GM23338 (cell line): ENCODE measurements around the gene GALNT5. TPM values are rescaled to one million over a fixed set of nuclear protein-coding genes. Genes with fewer than 3 reads are reported as not detected.

Source experiments
- ATAC-seq: fragments of 200-7000 bp; cut with Tn5 transposase; 3 replicates; pipeline ENCODE4 v1.9.1; 2020
- DNase-seq: peaks from one replicate; pipeline ENCODE4 v3.0.0-alpha.2; 2015; ENCODE audit warnings: low spot score
- H2AFZ ChIP-seq: fragments of 200-600 bp; sonication (generic); 2 replicates; pipeline ENCODE4 v1.8.0; 2016; ENCODE audit warnings: antibody characterized with exemption, mild to moderate bottlenecking, moderate library complexity
- H3F3A ChIP-seq: fragments of 200-600 bp; sonication (generic); replicated peaks from 2 replicates; pipeline ENCODE4 v1.8.0; 2017; ENCODE audit warnings: antibody characterized with exemption, mixed run types, low read depth
- H3K27ac ChIP-seq: fragments of 200-600 bp; sonication (generic); 2 replicates; pipeline ENCODE4 v1.6.1; 2016; ENCODE audit warnings: low read depth
- H3K27me3 ChIP-seq: fragments of 200-600 bp; sonication (generic); 2 replicates; pipeline ENCODE4 v1.8.0; 2016; ENCODE audit warnings: mild to moderate bottlenecking, mixed run types, moderate library complexity; ENCODE audit not compliant: insufficient read depth
- H3K36me3 ChIP-seq: fragments of 200-600 bp; sonication (generic); 2 replicates; pipeline ENCODE4 v1.8.0; 2016; ENCODE audit warnings: mild to moderate bottlenecking; ENCODE audit not compliant: insufficient read depth
- H3K4me1 ChIP-seq: fragments of 200-600 bp; sonication (generic); 2 replicates; pipeline ENCODE4 v1.8.0; 2016; ENCODE audit warnings: mild to moderate bottlenecking, moderate library complexity; ENCODE audit not compliant: insufficient read depth
- H3K4me2 ChIP-seq: fragments of 200-600 bp; sonication (generic); 2 replicates; pipeline ENCODE4 v1.7.1; 2017; ENCODE audit warnings: mixed run types
- H3K4me3 ChIP-seq: fragments of 200-600 bp; sonication (generic); 2 replicates; pipeline ENCODE4 v1.6.1; 2016; ENCODE audit warnings: mixed run types
- H3K79me2 ChIP-seq: fragments of 200-600 bp; sonication (generic); replicated peaks from 2 replicates; pipeline ENCODE4 v1.8.0; 2017; ENCODE audit warnings: mild to moderate bottlenecking; ENCODE audit not compliant: insufficient read depth
- H3K9me2 ChIP-seq: fragments of 200-600 bp; sonication (generic); 2 replicates; pipeline ENCODE4 v1.8.0; 2017; ENCODE audit not compliant: insufficient read depth
- H4K20me1 ChIP-seq: fragments of 200-600 bp; sonication (generic); replicated peaks from 2 replicates; pipeline ENCODE4 v1.8.0; 2017; ENCODE audit warnings: mild to moderate bottlenecking; ENCODE audit not compliant: insufficient read depth
- H3K27ac Mint-ChIP-seq: 2 replicates; pipeline ENCODE4 v1.8.0; 2020; ENCODE audit warnings: inconsistent platforms, mild to moderate bottlenecking, moderate library complexity, mixed read lengths
- H3K27me3 Mint-ChIP-seq: 3 replicates; pipeline ENCODE4 v1.8.0; 2022; ENCODE audit warnings: low read depth, mild to moderate bottlenecking, moderate library complexity, mixed read lengths, inconsistent platforms; ENCODE audit not compliant: insufficient read depth, poor library complexity
- H3K36me3 Mint-ChIP-seq: 3 replicates; pipeline ENCODE4 v1.8.0; 2021; ENCODE audit warnings: low read depth, mild to moderate bottlenecking, inconsistent platforms, moderate library complexity, mixed read lengths
- H3K4me1 Mint-ChIP-seq: 3 replicates; pipeline ENCODE4 v1.8.0; 2020; ENCODE audit warnings: mild to moderate bottlenecking, inconsistent platforms, mixed read lengths
- H3K4me3 Mint-ChIP-seq: 3 replicates; pipeline ENCODE4 v1.8.0; 2021; ENCODE audit warnings: moderate library complexity, mild to moderate bottlenecking, inconsistent platforms, mixed read lengths
- H3K9me3 Mint-ChIP-seq: 3 replicates; pipeline ENCODE4 v1.8.0; 2020; ENCODE audit warnings: moderate library complexity, mild to moderate bottlenecking, inconsistent platforms, mixed read lengths
- CREB1 ChIP-seq: fragments of 250-450 bp; sonication (Bioruptor Pico); IDR thresholded peaks from 2 replicates; pipeline ENCODE4 v1.5.0; 2020; ENCODE audit warnings: low read depth, mild to moderate bottlenecking, moderate library complexity
- ETS1 ChIP-seq: IDR thresholded peaks from 2 replicates; pipeline ENCODE4 v1.6.1; 2016; ENCODE audit warnings: antibody characterized with exemption
- EZH2 ChIP-seq: fragments of 200-600 bp; sonication (generic); IDR thresholded peaks from one replicate; pipeline ENCODE4 v1.8.0; 2017; ENCODE audit warnings: antibody characterized with exemption, mild to moderate bottlenecking, low read depth; ENCODE audit not compliant: unreplicated experiment
- EZH2phosphoT487 ChIP-seq: fragments of 200-600 bp; sonication (generic); IDR thresholded peaks from one replicate; pipeline ENCODE4 v1.8.1; 2018; ENCODE audit warnings: antibody characterized with exemption; ENCODE audit not compliant: unreplicated experiment
- JUNB ChIP-seq: IDR thresholded peaks from one replicate; pipeline ENCODE4 v1.6.1; 2016; ENCODE audit warnings: antibody characterized with exemption; ENCODE audit not compliant: unreplicated experiment
- POLR2AphosphoS5 ChIP-seq: IDR thresholded peaks from 2 replicates; pipeline ENCODE4 v1.6.1; 2016; ENCODE audit warnings: antibody characterized with exemption, low read depth
- STAT1 ChIP-seq: IDR thresholded peaks from one replicate; pipeline ENCODE4 v1.6.1; 2016; ENCODE audit warnings: antibody characterized with exemption; ENCODE audit not compliant: unreplicated experiment
- ZNF114 ChIP-seq: fragments of 250-450 bp; sonication (Bioruptor Pico); IDR thresholded peaks from 2 replicates; pipeline ENCODE4 v1.5.0; 2020; ENCODE audit warnings: mild to moderate bottlenecking, moderate library complexity
- ZNF331 ChIP-seq: fragments of 250-450 bp; sonication (Bioruptor Pico); IDR thresholded peaks from 2 replicates; pipeline ENCODE4 v1.5.0; 2020; ENCODE audit warnings: low read depth, mild to moderate bottlenecking, moderate library complexity
- ZNF462 ChIP-seq: fragments of 250-450 bp; sonication (Bioruptor Pico); IDR thresholded peaks from 2 replicates; pipeline ENCODE4 v1.5.0; 2020; ENCODE audit warnings: mild to moderate bottlenecking, moderate library complexity
- polyA plus RNA-seq: library from polyadenylated mRNA; unstranded; fragments of >200 nt; fragmentation: Nextera tagmentation; extraction: Ambion mirVana; gene quantifications from 2 replicates; pipeline ENCODE4 v1.2.1, GENCODE V29; 2016
- total RNA-seq: library from RNA; depleted of rRNA; stranded (reverse); fragments of >200 nt; shearing (Covaris generic); gene quantifications from 2 replicates; pipeline ENCODE4 v1.2.3, GENCODE V29; 2014
- TF ChIP-seq, protein P1 (sequence below): IDR thresholded peaks from one replicate; pipeline ENCODE4 v1.6.1; 2018; ENCODE audit warnings: antibody characterized with exemption; ENCODE audit not compliant: unreplicated experiment

The GALNT5 gene
- total and polyA plus RNA-seq, 2 experiments from 2014 or later, result 0.05 to 0.14 TPM

DNA sequence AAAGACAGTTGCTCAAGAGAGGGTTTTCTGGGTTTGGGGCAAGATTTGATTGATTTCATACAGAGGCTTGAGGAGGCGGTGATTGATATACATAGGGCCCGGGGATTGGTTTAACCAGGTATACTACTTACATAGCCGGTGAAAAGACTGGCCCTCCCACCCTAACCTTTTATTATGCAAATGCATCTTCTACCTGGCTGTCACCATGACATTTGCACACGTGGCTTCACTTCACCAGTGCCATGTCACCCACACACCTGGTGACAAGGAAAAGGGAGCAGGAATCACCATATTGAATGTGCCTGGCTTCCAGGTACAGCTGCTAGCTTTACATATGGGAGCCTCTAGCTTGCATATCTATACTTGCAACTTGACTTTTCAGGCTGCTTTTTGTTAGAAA, 58.4 kb downstream of the GALNT5 start:
- TF ChIP-seq EZH2 (no peak), CREB1 (CRISPR knock-in tag) (peak; percentile 28; the same call in 1 of the 2 replicates), POLR2AphosphoS5 (no peak)
- Histone ChIP-seq H3K79me2 (no peaks in the 10 kb centered on the region), H3K9me2 (peaks cover 10% of the 10 kb centered on the region; the same call in 1 of the 2 replicates), H3F3A (no peaks in the 10 kb centered on the region), H3K27ac (no peak overlapping the region), H3K4me2 (peak overlapping the region; percentile 24), H3K4me3 (no peak overlapping the region), H2AFZ (no peak overlapping the region), H3K4me1 (peaks cover 20% of the 10 kb centered on the region), H3K36me3 (no peaks in the 10 kb centered on the region), H3K27me3 (no peaks in the 10 kb centered on the region), H4K20me1 (no peaks in the 10 kb centered on the region)
- peak; percentile 92 for ATAC-seq
- Mint-ChIP-seq H3K9me3 (no peaks in the 10 kb centered on the region), H3K36me3 (no peaks in the 10 kb centered on the region), H3K4me3 (no peak overlapping the region), H3K27ac (peak overlapping the region; percentile 23; the same call in 1 of the 2 replicates), H3K27me3 (peaks cover 2% of the 10 kb centered on the region), H3K4me1 (peaks cover 31% of the 10 kb centered on the region)
- DNase-seq, result peak; percentile 78

DNA sequence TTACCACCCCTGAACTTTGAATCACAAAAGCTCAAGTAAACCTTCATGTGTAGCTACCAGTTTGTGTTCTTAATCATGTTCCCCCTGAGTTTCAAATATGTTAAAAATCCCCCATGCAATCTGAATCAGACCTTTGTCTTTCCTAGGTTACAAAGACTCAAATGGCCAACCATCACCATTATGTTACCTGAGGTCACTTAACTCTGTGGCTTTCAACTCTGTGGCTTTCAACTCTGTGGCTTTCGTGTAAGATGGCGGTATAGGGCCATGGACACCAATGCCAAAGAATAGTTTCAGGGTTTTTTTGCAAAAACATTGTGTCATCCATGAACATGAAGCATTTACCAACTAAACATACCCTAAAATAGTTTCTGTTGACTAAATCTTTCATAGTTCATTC, 61.4 kb downstream of the GALNT5 start:
- ATAC-seq (no peak), DNase-seq (no peak)
- Mint-ChIP-seq H3K4me3 (no peak overlapping the region), H3K4me1 (peaks cover 40% of the 10 kb centered on the region), H3K27me3 (no peaks in the 10 kb centered on the region), H3K9me3 (no peaks in the 10 kb centered on the region), H3K27ac (peak overlapping the region; percentile 13; the same call in 1 of the 2 replicates), H3K36me3 (no peaks in the 10 kb centered on the region)
- Histone ChIP-seq H3K27ac (no peak overlapping the region), H3F3A (no peaks in the 10 kb centered on the region), H3K79me2 (no peaks in the 10 kb centered on the region), H3K4me2 (no peak overlapping the region), H4K20me1 (no peaks in the 10 kb centered on the region), H3K9me2 (peaks cover 10% of the 10 kb centered on the region; the same call in 1 of the 2 replicates), H3K4me1 (peaks cover 32% of the 10 kb centered on the region), H2AFZ (0 out of 2 replicates have a peak overlapping the region, but pooled peaks have one; percentile 3), H3K36me3 (no peaks in the 10 kb centered on the region), H3K27me3 (no peaks in the 10 kb centered on the region), H3K4me3 (no peak overlapping the region)
- TF ChIP-seq ZNF462 (CRISPR knock-in tag), result no peak
- TF ChIP-seq JUNB, result no peak
- TF ChIP-seq POLR2AphosphoS5, result no peak
- TF ChIP-seq, protein P1, sequence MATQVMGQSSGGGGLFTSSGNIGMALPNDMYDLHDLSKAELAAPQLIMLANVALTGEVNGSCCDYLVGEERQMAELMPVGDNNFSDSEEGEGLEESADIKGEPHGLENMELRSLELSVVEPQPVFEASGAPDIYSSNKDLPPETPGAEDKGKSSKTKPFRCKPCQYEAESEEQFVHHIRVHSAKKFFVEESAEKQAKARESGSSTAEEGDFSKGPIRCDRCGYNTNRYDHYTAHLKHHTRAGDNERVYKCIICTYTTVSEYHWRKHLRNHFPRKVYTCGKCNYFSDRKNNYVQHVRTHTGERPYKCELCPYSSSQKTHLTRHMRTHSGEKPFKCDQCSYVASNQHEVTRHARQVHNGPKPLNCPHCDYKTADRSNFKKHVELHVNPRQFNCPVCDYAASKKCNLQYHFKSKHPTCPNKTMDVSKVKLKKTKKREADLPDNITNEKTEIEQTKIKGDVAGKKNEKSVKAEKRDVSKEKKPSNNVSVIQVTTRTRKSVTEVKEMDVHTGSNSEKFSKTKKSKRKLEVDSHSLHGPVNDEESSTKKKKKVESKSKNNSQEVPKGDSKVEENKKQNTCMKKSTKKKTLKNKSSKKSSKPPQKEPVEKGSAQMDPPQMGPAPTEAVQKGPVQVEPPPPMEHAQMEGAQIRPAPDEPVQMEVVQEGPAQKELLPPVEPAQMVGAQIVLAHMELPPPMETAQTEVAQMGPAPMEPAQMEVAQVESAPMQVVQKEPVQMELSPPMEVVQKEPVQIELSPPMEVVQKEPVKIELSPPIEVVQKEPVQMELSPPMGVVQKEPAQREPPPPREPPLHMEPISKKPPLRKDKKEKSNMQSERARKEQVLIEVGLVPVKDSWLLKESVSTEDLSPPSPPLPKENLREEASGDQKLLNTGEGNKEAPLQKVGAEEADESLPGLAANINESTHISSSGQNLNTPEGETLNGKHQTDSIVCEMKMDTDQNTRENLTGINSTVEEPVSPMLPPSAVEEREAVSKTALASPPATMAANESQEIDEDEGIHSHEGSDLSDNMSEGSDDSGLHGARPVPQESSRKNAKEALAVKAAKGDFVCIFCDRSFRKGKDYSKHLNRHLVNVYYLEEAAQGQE, result no peak
- no peak for TF ChIP-seq ZNF331
- no peak for TF ChIP-seq ZNF114 (CRISPR knock-in tag)
- TF ChIP-seq CREB1 (CRISPR knock-in tag), result no peak
- no peak for TF ChIP-seq ETS1
- no peak for TF ChIP-seq EZH2
- TF ChIP-seq STAT1, result no peak
- TF ChIP-seq EZH2phosphoT487, result no peak
